ENCODE results near the gene G0S2.

DNA sequence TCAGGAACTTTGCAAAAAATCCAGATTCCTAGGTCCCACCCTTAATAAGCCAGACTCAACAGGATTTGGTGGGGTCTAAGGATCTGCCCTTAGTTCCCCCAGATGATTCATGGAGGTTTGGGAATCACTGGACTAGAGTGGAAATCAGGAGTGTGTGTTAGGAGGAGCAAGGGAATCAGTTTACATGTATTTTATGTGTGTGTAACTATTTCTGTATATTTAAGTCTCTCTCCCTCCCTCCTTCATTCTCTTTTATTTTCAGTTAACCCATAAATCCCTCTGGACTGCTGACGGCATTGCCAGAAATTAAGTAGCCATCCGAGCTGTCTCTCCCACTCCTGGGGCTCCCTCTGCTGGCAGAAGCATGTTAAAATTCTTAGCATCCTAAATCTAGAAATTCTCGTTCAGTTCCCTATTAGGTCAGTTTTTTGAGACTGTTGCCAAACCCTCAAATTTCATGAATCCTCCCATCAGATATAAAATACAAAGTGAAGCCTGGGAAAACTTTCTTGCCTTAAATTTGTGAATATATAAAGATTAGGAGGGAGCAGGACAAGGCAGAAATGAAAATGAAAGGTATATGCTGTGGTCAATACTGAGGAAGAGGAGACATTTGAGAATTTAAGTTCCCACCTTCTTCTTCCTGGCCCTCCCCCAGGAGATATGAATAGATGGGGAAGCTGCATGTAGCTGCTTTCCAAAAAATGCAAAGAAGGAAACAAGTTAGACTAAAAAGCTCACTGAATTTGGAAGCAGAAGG, 17.7 kb downstream of the G0S2 start:
- TF ChIP-seq RFX5 (IDR thresholded peaks at IDR 0.05; ENCODE audit: low read depth, low read length) (no peak), CEBPB (tag; IDR thresholded peaks at IDR 0.05) (no peak)

Measured in K562 (cell line).